Measurements from ENCODE around the gene ZNF750. TPM values are rescaled to one million over a fixed set of nuclear protein-coding genes. Genes with fewer than 3 reads are reported as not detected.
A peak's percentile ranks its signal among the peaks of the same experiment; 100 is the strongest.

Gene ZNF750
- total RNA-seq, 1 donor from 2014 or later = 4.7 TPM

DNA sequence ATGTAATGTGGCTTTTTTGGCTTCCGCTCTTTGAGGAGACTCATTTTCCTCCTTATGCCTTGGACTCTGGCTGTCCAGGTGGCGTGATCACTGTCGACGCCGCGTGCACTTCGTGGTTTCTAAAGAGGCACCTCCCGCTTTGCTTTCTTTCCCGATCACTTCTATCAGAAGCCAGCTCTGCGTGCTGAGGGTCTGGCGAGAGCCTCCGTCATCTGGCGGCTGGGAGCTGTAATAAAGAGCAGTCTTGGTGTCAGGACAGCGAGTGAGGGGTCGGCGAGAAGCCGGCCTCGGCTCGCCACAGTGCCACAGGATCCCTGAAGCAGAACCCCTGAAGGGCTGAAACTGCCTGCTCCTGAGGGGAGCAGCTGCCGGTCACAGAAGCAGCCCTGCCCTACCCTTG is 7.4 kb downstream of the ZNF750 start:
- H3K4me1 ChIP-seq = peaks cover 11% of the 10 kb centered on the region
- H3K4me3 ChIP-seq = no peak overlapping the region
- H3K9me3 ChIP-seq = no peaks in the 10 kb centered on the region
- no peak for DNase-seq
- TF ChIP-seq, protein P1, sequence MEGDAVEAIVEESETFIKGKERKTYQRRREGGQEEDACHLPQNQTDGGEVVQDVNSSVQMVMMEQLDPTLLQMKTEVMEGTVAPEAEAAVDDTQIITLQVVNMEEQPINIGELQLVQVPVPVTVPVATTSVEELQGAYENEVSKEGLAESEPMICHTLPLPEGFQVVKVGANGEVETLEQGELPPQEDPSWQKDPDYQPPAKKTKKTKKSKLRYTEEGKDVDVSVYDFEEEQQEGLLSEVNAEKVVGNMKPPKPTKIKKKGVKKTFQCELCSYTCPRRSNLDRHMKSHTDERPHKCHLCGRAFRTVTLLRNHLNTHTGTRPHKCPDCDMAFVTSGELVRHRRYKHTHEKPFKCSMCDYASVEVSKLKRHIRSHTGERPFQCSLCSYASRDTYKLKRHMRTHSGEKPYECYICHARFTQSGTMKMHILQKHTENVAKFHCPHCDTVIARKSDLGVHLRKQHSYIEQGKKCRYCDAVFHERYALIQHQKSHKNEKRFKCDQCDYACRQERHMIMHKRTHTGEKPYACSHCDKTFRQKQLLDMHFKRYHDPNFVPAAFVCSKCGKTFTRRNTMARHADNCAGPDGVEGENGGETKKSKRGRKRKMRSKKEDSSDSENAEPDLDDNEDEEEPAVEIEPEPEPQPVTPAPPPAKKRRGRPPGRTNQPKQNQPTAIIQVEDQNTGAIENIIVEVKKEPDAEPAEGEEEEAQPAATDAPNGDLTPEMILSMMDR (IDR thresholded peaks at IDR 0.05) = no peak
- no peak for ATAC-seq
- intact Hi-C loops (cut with DNase I) = no loop called here
- no peak overlapping the region for H3K27ac ChIP-seq
- peaks cover 40% of the 10 kb centered on the region for H3K36me3 ChIP-seq
- H3K27me3 ChIP-seq (ENCODE audit: low read depth) = no peaks in the 10 kb centered on the region

- TF ChIP-seq, protein P1 (IDR thresholded peaks at IDR 0.05) = no peak
- H3K36me3 ChIP-seq = peaks cover 40% of the 10 kb centered on the region
- peak; percentile 45 for DNase-seq
Measured at GRCh38 chr17:82831818-82832200, 8.0 kb downstream of the ZNF750 start.

DNA sequence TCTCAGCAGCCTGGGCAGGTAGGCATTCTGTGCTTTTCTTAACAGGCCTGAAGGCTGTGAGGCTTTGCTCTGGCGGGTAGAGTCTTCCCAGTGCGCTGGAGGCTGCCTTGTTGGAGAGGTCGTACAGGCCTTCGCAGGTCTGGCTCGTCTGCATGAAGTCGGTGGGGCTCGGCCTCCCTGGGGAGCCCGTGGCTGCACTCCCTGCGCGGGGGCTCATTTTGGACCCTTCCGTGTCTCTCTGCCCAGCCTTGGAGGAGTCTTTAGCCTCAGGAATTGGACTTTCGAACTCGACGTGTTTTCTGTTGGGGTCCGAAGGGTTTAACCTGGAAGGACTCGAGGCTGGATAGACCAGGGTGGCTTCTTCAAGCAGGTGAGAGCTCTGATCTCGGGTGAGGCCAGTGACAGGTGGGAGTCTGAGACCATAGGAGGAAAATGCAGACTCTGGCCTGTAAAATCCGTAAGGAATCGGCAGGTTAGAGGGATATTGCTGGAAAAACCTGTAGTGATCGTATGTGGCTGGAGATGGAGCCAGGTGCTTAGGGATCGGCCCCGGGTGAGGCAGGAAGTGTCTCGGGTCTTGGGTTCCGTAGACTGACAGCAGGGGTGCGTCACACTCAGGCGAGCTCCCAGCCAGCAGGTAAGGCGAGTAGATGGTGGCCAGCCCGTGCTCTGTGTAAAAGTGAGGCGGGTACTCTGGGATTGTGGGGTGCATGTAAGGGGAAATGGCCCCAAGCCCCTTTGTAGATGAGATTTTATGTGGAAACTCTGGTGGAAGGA is 8.6 kb downstream of the ZNF750 start:
- Histone ChIP-seq H3K27me3 (ENCODE audit: low read depth) (no peaks in the 10 kb centered on the region), H3K36me3 (peaks cover 40% of the 10 kb centered on the region), H3K9me3 (no peaks in the 10 kb centered on the region), H3K4me3 (no peak overlapping the region), H3K27ac (no peak overlapping the region), H3K4me1 (no peaks in the 10 kb centered on the region)
- intact Hi-C loops (cut with DNase I) = no loop called here
- peak; percentile 39 for DNase-seq
- TF ChIP-seq, protein P1 (IDR thresholded peaks at IDR 0.05) = no peak
- ATAC-seq = no peak

More at GRCh38 chr17:82831818-82832200, 8.0 kb downstream of the ZNF750 start:
- Histone ChIP-seq H3K9me3 (no peaks in the 10 kb centered on the region), H3K27me3 (ENCODE audit: low read depth) (no peaks in the 10 kb centered on the region), H3K27ac (no peak overlapping the region), H3K4me1 (peaks cover 5% of the 10 kb centered on the region), H3K4me3 (no peak overlapping the region)
- ATAC-seq = no peak
- intact Hi-C loops (cut with DNase I) = no loop called here

DNA sequence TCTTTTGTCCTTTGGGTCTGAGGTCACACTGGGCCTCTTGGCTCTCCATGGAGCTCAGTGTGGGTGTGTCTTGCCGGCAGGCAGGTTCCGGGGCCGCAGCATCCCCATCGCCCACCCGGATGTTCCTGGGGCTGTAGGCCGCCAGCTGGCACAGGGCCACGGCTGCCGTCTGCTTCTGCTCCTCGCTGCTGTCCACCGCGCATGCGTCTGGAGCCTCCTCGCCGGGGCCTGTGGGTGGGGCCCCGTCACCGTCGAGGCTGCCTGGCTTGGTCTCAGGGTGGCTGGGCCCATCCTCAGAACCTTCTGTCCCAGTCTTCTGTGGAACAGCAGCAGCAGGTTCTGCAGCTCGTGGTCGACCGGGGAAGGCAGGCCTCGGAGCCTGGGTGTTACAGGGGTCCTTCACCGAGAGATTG is 9.6 kb downstream of the ZNF750 start:
- H3K4me3 ChIP-seq = no peak overlapping the region
- TF ChIP-seq, protein P1 (IDR thresholded peaks at IDR 0.05) = no peak
- no peaks in the 10 kb centered on the region for H3K9me3 ChIP-seq
- H3K4me1 ChIP-seq = no peaks in the 10 kb centered on the region
- DNase-seq (peak; percentile 54), ATAC-seq (peak; percentile 25 to 35)
- peak overlapping the region; percentile 20 for H3K27ac ChIP-seq
- no peaks in the 10 kb centered on the region for H3K27me3 ChIP-seq (ENCODE audit: low read depth)
- intact Hi-C loops (cut with DNase I) = no loop called here
- H3K36me3 ChIP-seq = peaks cover 40% of the 10 kb centered on the region

DNA sequence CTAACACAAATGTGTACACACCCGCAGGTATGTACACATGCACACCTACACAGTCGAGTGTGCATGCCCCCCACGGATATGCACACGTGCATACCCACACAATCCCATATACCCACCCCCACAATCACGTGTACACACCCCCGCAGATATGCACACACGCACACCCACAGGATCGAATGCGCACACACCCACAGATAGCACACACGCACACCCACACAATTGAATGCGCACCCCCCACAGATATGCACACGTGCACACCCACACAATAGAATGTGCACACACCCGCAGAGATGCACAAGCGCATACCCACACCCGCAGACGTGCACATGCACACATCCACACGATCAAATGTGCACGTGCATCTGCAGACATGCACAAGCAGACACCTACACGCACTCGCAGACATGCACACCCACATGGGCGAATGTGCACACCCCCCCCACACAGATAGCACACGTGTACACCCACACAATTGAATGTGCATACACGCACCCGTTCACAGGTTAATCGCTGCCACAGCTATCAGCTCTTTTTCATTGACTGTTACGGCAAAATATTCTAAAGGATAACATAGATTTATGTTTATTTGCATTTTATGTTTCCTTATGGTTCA is 10.8 kb downstream of the ZNF750 start:
- Histone ChIP-seq H3K9me3 (no peaks in the 10 kb centered on the region), H3K27me3 (ENCODE audit: low read depth) (no peaks in the 10 kb centered on the region), H3K27ac (no peak overlapping the region), H3K4me1 (no peaks in the 10 kb centered on the region), H3K4me3 (no peak overlapping the region), H3K36me3 (peaks cover 36% of the 10 kb centered on the region)
- TF ChIP-seq, protein P1 (IDR thresholded peaks at IDR 0.05) = no peak
- intact Hi-C loops (cut with DNase I) = no loop called here
- ATAC-seq (no peak), DNase-seq (peak; percentile 13)
